ENCODE measurements around the gene RASD2. TPM values are rescaled to one million over a fixed set of nuclear protein-coding genes. Genes with fewer than 3 reads are reported as not detected.
A peak's percentile ranks its signal among the peaks of the same experiment; 100 is the strongest.

Gene RASD2
- total RNA-seq, 2 experiments from 2014 or later = 0.09 TPM; not detected in 1

DNA sequence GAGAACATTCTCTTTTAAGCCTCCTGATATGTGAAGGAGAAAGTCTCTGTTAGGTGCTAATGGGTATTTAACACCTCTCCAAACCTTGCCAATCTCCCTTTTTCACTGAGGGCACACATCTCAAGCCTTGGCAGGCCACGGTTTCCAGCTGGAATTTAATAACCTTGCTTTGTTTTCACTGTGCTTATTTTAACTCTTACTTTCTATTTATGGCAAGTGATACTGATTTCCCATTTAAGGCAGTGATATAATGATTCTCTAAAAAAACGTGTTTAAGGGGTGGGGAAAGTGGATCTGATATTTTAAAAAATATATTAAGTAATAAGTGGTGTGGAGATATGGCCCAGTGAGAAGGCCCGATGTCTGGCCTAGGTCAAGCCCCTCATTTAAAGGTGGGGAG is 1.1 kb upstream of the RASD2 start:
- Mint-ChIP-seq H3K4me1 (peaks cover 8% of the 10 kb centered on the region), H3K9me3 (ENCODE audit: low read depth) (no peaks in the 10 kb centered on the region), H3K36me3 (no peaks in the 10 kb centered on the region), H3K27me3 (peaks cover 39% of the 10 kb centered on the region), H3K4me3 (no peak overlapping the region), H3K27ac (no peak overlapping the region)
- DNase-seq (no peak), ATAC-seq (no peak)
- CTCF ChIA-PET = interaction anchor here (1.2 kb wide), 1 partner anchor 13 kb away, joined by 3 read pairs; no protein-coding TSS in a partner anchor

DNA sequence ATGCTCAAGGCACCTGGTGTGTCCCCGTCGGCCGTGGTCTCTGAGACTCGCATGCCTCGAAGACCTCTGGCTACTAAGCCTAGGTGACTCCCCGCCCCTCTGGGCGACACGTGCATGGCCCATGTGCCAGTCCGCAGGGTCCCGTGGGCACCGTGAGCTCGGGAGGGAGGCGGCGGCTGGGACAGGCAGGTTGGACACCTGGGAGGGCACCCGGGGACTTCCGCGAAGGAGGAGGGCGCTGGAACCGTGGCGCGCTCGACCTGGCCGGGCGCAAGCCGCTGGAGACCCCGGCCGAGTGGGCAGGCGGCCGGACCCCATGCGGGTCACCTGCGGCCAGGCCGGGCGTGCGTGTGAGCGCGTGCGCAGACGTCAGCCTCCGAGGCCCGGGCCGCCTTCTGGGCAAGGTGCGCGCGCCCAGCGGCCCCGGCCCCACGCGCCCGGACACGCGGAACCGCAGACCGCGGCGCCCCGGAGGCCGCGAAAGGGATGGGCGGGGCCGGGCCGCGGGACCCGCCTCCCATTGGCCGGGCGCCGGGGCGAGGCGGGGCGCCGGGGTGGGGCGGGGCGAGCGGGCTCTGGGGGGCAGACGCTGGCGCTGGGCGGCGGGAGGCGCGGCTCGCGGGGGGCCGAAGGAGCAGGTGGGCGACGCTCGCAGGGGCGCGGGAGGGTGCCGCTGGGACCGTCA is 579 bp upstream of the RASD2 start:
- peaks cover 39% of the 10 kb centered on the region for H3K27me3 Mint-ChIP-seq
- peak; percentile 93 for ATAC-seq
- H3K9me3 Mint-ChIP-seq (ENCODE audit: low read depth) = no peaks in the 10 kb centered on the region
- H3K27ac Mint-ChIP-seq = no peak overlapping the region
- H3K36me3 Mint-ChIP-seq = no peaks in the 10 kb centered on the region
- peak; percentile 65 for DNase-seq
- CTCF ChIA-PET = interaction anchor here (1.2 to 2.1 kb wide), 2 partner anchors 13 to 525 kb away, joined by 3 to 7 read pairs; no protein-coding TSS in a partner anchor
- peaks cover 8% of the 10 kb centered on the region for H3K4me1 Mint-ChIP-seq
- peak overlapping the region; percentile 61 for H3K4me3 Mint-ChIP-seq

DNA sequence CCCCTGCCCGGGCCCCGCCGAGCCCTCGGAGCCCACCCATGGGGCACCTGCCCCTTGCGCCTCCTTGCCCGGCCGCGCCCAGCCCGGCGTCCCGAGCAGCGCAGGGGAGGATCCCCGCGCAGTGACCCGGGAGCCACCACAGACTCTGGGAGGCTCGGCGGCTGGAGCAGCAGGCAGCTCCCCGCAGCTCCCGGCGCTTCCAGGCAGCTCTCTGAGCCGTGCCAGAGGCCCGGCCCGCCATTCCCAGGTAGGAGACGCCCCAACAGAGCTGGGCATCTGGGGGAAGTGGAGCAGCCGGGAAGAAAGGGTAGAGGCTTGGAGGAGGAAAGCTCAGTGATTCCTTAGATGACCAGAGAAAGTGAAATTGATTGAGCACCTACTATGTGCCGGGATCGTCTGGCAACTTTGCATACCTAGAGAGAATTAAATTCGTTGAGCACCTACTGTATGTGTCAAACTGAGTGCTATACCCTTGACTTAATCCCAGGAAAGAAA is 670 bp downstream of the RASD2 start:
- Mint-ChIP-seq H3K27me3 (peaks cover 41% of the 10 kb centered on the region), H3K4me3 (no peak overlapping the region), H3K27ac (no peak overlapping the region), H3K36me3 (no peaks in the 10 kb centered on the region), H3K9me3 (ENCODE audit: low read depth) (no peaks in the 10 kb centered on the region), H3K4me1 (peaks cover 8% of the 10 kb centered on the region)
- ATAC-seq (no peak), DNase-seq (no peak)
- CTCF ChIA-PET = interaction anchor here (0.7 to 2.1 kb wide), 4 partner anchors 25 to 524 kb away, joined by 3 to 7 read pairs (median 4); no protein-coding TSS in a partner anchor

DNA sequence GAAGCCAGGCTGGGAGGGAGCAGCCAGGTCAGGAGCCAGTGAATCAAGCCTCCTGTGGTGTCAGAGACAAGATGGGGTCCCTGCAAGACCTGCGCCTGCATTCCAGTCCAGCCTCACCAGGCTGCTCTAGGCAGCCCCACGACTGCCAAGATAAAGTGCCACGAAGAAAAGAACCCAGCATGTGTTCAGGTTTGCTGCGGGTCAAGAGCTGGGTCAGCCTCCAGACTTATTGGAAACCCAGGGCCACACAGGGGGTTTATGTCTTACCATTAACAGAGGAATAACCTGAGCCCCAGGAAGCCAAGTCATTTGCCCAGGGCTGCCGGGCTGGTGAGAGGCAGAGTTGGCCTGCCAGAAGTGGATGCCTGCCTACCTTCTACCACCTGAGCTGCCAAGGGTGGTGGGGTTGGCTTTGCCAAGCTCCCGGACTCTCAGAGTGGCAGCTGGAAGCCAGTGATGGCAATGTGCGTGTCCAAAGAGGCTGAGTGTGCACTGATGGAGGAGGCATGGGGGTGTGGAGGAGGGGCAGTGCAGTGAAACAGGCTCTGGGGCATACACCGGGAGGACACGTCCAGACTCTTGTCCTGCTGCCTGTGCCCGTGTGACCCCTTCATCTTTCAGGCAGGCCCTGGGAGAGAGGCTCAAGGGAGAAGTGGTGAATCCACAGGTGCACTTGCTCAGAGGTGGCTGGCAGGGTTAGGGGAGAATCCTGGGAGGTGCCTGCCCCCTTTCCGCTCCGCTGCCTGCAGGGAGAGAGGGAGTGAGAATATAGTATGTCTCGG is 1.7 kb downstream of the RASD2 start:
- H3K27me3 Mint-ChIP-seq = peaks cover 42% of the 10 kb centered on the region
- peaks cover 8% of the 10 kb centered on the region for H3K4me1 Mint-ChIP-seq
- CTCF ChIA-PET = interaction anchor here (0.6 to 2.1 kb wide), 4 partner anchors 78 to 602 kb away, joined by 3 to 7 read pairs (median 4); no protein-coding TSS in a partner anchor
- ATAC-seq (no peak), DNase-seq (no peak)
- H3K27ac Mint-ChIP-seq = no peak overlapping the region
- no peaks in the 10 kb centered on the region for H3K9me3 Mint-ChIP-seq (ENCODE audit: low read depth)
- no peaks in the 10 kb centered on the region for H3K36me3 Mint-ChIP-seq
- no peak overlapping the region for H3K4me3 Mint-ChIP-seq

DNA sequence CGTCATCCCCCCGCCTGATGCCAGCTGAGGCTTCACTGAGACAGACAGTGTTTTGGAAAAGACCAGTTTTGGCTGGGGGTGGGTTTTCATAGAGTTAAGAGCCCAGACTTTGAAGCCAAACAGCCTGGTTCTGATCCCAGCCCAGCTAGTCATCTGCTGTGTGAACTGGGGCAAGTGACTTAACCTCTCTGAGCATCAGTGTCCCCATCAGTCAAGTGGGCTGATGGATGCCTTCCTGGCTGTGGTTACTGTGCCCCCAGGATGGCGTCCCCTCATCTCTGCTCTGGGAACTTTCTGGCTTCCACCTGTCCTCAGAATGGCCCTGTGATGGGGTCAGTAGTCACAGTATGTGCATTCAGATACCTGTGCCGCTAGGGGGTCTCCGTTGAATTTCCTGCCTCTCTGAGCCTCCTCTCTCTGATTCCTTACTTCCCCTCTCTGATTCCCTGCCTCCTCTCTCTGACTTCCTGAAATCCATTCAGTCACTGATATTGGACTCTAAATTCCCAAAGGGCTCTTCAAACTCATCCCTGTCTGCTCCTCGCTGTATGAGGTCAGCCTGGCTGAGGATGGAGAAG is 2.4 kb downstream of the RASD2 start:
- Mint-ChIP-seq H3K36me3 (no peaks in the 10 kb centered on the region), H3K4me3 (no peak overlapping the region), H3K27ac (no peak overlapping the region), H3K4me1 (peaks cover 8% of the 10 kb centered on the region), H3K9me3 (ENCODE audit: low read depth) (no peaks in the 10 kb centered on the region), H3K27me3 (peaks cover 39% of the 10 kb centered on the region)
- CTCF ChIA-PET = interaction anchor here (0.6 kb wide), 1 partner anchor 602 kb away, joined by 3 read pairs; no protein-coding TSS in a partner anchor
- ATAC-seq (no peak), DNase-seq (no peak)

DNA sequence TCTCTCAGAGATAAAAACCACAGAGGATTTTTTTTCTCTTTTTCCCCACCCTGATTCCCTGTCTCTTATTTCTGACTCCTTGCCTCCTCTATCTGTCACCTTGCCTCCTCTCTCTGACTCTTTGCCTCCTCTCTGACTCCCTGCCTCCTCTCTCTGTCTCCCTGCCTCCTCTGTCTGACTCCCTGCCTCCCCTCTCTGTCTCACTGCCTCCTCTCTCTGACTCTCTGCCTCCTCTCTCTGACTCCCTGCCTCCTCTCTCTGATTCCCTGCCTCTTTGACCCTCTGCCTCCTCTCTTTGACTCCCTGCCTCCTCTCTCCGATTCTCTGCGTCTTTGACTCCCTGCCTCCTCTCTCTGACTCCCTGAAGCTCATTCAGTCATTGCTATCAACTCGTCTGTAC is 3.1 kb downstream of the RASD2 start:
- no peaks in the 10 kb centered on the region for H3K9me3 Mint-ChIP-seq (ENCODE audit: low read depth)
- CTCF ChIA-PET = no interaction called here

DNA sequence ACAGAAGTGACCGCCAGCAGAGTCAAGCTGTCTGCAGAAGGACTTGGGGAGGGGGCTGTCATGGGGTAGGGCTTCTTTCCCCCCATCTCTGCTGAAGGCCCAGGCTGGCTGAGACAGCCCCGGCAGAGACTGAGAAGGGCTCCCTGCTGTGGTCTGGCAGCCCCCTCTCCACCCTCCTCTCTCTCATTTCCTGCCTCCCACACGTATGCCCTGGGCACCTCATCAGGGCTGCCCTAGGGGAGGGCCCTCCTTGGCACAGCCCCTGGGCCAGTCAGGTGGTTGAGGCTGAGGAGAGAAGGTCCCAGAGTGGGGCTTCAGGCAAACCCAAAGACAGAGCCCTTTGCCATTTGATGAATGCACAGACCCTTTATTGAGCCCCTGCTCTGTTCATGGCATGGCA is 3.6 kb downstream of the RASD2 start:
- Mint-ChIP-seq H3K27me3 (peaks cover 33% of the 10 kb centered on the region), H3K36me3 (no peaks in the 10 kb centered on the region), H3K4me1 (peaks cover 8% of the 10 kb centered on the region), H3K4me3 (no peak overlapping the region), H3K27ac (no peak overlapping the region), H3K9me3 (ENCODE audit: low read depth) (no peaks in the 10 kb centered on the region)
- no peak for DNase-seq
- ATAC-seq = no peak
- CTCF ChIA-PET = no interaction called here

More for the DNA sequence above, 3.1 kb downstream of the RASD2 start:
- DNase-seq (no peak), ATAC-seq (no peak)
- peaks cover 38% of the 10 kb centered on the region for H3K27me3 Mint-ChIP-seq
- H3K27ac Mint-ChIP-seq = no peak overlapping the region
- peaks cover 8% of the 10 kb centered on the region for H3K4me1 Mint-ChIP-seq
- H3K36me3 Mint-ChIP-seq = no peaks in the 10 kb centered on the region
- no peak overlapping the region for H3K4me3 Mint-ChIP-seq

DNA sequence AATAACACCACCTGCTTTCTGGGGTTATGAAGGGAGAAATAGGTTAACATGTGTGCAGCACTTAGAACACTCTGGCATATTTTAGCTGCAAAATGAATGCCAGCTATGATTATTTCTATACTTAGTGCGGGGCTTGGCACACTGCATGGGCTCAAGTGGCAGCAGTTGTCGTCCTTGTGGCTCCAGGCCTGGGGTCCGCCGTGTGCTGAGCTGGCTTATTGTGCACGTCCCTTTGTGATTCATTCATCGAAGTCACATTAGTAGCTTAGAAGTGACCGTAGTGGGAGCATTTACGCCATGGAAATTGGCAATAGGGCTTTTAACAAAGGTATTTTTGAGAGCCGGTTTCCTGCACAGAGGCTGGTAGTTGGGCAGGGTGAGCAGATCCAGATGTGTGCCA is 4.2 kb downstream of the RASD2 start:
- no peaks in the 10 kb centered on the region for H3K36me3 Mint-ChIP-seq
- CTCF ChIA-PET = no interaction called here
- no peaks in the 10 kb centered on the region for H3K9me3 Mint-ChIP-seq (ENCODE audit: low read depth)
- H3K4me1 Mint-ChIP-seq = peaks cover 3% of the 10 kb centered on the region
- H3K27ac Mint-ChIP-seq = no peak overlapping the region
- H3K27me3 Mint-ChIP-seq = peaks cover 29% of the 10 kb centered on the region
- no peak for DNase-seq
- H3K4me3 Mint-ChIP-seq = no peak overlapping the region
- no peak for ATAC-seq

DNA sequence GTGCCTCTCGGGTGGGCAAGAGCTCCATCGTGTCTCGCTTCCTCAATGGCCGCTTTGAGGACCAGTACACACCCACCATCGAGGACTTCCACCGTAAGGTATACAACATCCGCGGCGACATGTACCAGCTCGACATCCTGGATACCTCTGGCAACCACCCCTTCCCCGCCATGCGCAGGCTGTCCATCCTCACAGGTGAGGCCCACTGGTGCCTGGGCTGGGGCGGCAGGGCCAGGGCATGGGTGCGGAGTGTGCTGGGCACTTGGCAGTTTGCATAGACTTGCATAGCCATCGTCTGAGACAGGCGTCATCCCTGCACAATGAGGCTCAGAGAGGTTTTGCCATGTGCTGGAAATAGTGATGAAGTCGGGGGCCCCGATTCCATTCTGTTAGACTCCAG is 6.3 kb downstream of the RASD2 start:
- no peak for ATAC-seq
- H3K4me1 Mint-ChIP-seq = no peaks in the 10 kb centered on the region
- DNase-seq = no peak
- H3K27ac Mint-ChIP-seq = no peak overlapping the region
- no peaks in the 10 kb centered on the region for H3K9me3 Mint-ChIP-seq (ENCODE audit: low read depth)
- H3K4me3 Mint-ChIP-seq = no peak overlapping the region
- no peaks in the 10 kb centered on the region for H3K36me3 Mint-ChIP-seq
- CTCF ChIA-PET = no interaction called here
- peaks cover 22% of the 10 kb centered on the region for H3K27me3 Mint-ChIP-seq

DNA sequence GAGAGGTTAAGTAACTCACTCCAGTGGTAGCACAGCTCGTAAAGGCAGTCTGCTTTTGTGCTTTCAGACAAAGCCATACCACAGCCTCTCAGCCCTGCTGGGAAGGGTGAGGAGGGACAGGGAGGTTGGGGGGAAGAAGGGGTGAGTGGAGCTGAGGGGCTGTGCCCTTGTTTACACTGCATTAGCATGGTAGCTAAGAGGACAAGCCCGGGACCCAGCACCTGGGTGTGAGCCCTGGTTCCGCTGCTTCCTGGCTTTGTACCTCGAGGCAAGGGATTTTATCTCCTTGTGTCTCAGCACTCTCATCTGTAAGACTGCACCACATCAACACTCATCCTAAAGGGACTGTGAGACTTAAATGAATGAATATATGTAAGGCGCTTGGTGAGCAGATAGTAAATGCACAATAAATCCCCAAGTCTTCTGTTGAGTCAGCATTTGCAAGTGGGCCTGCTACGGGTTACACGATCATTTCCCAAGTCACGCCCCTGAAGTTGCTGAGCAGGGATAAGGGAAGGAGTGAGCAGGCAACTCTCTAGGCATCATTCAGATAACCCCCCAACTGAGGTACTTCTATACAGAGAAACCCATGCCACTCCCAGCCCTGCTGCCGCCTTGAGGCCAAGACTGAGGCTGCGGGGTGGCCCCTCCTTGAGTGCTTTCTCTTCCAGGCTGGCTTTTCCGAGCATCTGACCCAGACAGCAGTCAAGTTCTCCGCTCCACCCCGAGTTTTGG is 7.5 kb downstream of the RASD2 start:
- Mint-ChIP-seq H3K27me3 (peaks cover 10% of the 10 kb centered on the region), H3K4me3 (no peak overlapping the region), H3K27ac (no peak overlapping the region), H3K4me1 (peaks cover 5% of the 10 kb centered on the region), H3K36me3 (no peaks in the 10 kb centered on the region), H3K9me3 (ENCODE audit: low read depth) (no peaks in the 10 kb centered on the region)
- ATAC-seq (no peak), DNase-seq (no peak)
- CTCF ChIA-PET = no interaction called here

DNA sequence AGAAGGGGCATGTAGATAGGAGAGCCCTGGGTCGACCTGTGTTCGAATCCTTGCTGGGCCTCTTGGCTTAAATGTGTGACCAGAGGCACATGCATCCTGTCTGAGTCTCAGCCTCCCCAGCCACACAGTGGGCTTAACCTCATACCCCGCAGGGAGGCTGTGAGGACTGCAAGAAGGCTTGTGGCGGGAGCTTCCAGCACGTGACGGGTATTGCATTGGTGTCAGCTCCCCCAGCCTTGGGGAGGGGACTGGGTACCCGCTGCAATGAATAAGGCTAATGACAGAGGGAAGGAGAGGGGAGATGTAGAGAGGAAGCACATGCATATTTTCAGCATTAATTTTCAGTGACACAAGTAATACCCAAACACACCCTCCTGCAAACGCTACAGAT is 8.1 kb downstream of the RASD2 start:
- peaks cover 5% of the 10 kb centered on the region for H3K4me1 Mint-ChIP-seq
- H3K36me3 Mint-ChIP-seq = no peaks in the 10 kb centered on the region
- no peak overlapping the region for H3K4me3 Mint-ChIP-seq
- H3K27me3 Mint-ChIP-seq = peaks cover 5% of the 10 kb centered on the region
- ATAC-seq (no peak), DNase-seq (no peak)
- CTCF ChIA-PET = no interaction called here
- H3K9me3 Mint-ChIP-seq (ENCODE audit: low read depth) = no peaks in the 10 kb centered on the region
- no peak overlapping the region for H3K27ac Mint-ChIP-seq

DNA sequence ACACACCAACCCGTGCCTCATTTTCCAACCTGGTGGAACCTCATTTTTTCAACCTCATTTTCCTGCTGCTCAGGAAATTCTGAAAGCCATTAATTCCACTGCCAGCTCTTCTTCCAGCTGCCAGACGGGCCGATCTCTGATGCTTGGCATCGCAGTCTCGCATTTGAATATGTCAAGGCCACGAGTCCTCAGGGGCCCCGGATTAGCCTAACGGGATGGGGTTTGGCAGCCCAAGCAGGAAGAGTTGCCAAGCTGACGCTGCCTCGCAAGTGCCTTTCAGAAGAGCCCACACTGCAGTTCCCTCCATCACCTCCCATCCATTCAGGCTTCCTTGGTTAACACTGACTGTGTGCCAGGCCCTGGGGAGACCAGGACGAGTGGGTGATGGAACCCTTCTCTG is 8.7 kb downstream of the RASD2 start:
- Mint-ChIP-seq H3K27me3 (peaks cover 4% of the 10 kb centered on the region), H3K36me3 (no peaks in the 10 kb centered on the region), H3K4me3 (no peak overlapping the region), H3K27ac (no peak overlapping the region), H3K9me3 (ENCODE audit: low read depth) (no peaks in the 10 kb centered on the region), H3K4me1 (peaks cover 5% of the 10 kb centered on the region)
- ATAC-seq = no peak
- DNase-seq = no peak
- CTCF ChIA-PET = no interaction called here

DNA sequence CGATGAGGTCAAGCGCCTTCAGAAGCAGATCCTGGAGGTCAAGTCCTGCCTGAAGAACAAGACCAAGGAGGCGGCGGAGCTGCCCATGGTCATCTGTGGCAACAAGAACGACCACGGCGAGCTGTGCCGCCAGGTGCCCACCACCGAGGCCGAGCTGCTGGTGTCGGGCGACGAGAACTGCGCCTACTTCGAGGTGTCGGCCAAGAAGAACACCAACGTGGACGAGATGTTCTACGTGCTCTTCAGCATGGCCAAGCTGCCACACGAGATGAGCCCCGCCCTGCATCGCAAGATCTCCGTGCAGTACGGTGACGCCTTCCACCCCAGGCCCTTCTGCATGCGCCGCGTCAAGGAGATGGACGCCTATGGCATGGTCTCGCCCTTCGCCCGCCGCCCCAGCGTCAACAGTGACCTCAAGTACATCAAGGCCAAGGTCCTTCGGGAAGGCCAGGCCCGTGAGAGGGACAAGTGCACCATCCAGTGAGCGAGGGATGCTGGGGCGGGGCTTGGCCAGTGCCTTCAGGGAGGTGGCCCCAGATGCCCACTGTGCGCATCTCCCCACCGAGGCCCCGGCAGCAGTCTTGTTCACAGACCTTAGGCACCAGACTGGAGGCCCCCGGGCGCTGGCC is 11.0 kb downstream of the RASD2 start:
- no peak for DNase-seq
- H3K27me3 Mint-ChIP-seq = peaks cover 4% of the 10 kb centered on the region
- no peaks in the 10 kb centered on the region for H3K36me3 Mint-ChIP-seq
- no peak overlapping the region for H3K4me3 Mint-ChIP-seq
- peaks cover 5% of the 10 kb centered on the region for H3K4me1 Mint-ChIP-seq
- no peak for ATAC-seq
- no peaks in the 10 kb centered on the region for H3K9me3 Mint-ChIP-seq (ENCODE audit: low read depth)
- no peak overlapping the region for H3K27ac Mint-ChIP-seq
- CTCF ChIA-PET = interaction anchor here (0.8 kb wide), 1 partner anchor 32 kb away, joined by 3 read pairs; no protein-coding TSS in a partner anchor
